ENCODE data around the gene AAGAB.

AAGAB gene

DNA sequence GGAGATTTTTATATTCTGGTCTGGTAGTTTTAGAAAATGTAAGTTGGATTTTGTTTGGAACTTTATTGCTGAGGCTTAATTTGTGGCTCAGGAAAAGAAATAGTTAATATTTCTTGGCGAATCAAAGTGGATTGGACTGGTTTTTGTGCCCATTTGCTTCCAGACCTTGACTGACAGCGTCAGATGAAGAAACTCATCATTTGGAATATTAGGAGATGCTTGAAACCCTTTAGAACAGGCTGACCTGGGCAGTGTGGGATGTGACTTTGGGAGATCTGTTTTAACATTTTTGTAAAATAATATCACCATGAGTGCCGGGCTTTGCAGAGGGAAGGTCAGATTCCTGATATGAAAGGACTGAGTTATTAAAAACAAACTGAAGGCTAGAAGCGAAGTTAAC lies 83.0 kb downstream of the AAGAB start:
- ChIA-PET POLR2A (no interaction called here), CTCF (no interaction called here)
- Histone ChIP-seq H3K4me1 (ENCODE audit: control insufficient read depth, insufficient read depth, low read length) (peaks cover 2% of the 10 kb centered on the region; the same call in 1 of the 2 replicates), H3K27ac (ENCODE audit: extremely low read depth, low read depth, low read length) (no peak overlapping the region), H3K36me3 (ENCODE audit: control insufficient read depth in 2 of 2, insufficient read depth in 1 of 2, low read length in 2 of 2) (peaks cover 4 to 68% of the 10 kb centered on the region in 2 experiments), H3K9me3 (ENCODE audit: control insufficient read depth, insufficient read depth, low read depth, low read length) (no peaks in the 10 kb centered on the region), H3K4me3 (ENCODE audit: low read depth, low read length) (no peak overlapping the region)
- TF ChIP-seq ZNF221 (tag by site-specific recombination; IDR thresholded peaks at IDR 0.05; ENCODE audit: borderline replicate concordance) (no peak), ZSCAN23 (tag by site-specific recombination; IDR thresholded peaks at IDR 0.05) (no peak), ZBTB1 (tag by site-specific recombination; IDR thresholded peaks at IDR 0.05) (no peak), ZNF19 (tag by site-specific recombination; IDR thresholded peaks at IDR 0.05; ENCODE audit: low read depth) (no peak), ZNF146 (tag by site-specific recombination; IDR thresholded peaks at IDR 0.05) (no peak), YY1 (tag by site-specific recombination; IDR thresholded peaks at IDR 0.05) (no peak), ZNF391 (tag by site-specific recombination; IDR thresholded peaks at IDR 0.05; ENCODE audit: borderline replicate concordance, low read depth) (no peak), ZNF398 (tag by site-specific recombination; IDR thresholded peaks at IDR 0.05) (no peak), ZBTB49 (tag by site-specific recombination; IDR thresholded peaks at IDR 0.05; ENCODE audit: low read depth) (no peak), ZSCAN16 (tag by site-specific recombination; IDR thresholded peaks at IDR 0.05) (no peak)
- TF ChIP-seq, protein P1, sequence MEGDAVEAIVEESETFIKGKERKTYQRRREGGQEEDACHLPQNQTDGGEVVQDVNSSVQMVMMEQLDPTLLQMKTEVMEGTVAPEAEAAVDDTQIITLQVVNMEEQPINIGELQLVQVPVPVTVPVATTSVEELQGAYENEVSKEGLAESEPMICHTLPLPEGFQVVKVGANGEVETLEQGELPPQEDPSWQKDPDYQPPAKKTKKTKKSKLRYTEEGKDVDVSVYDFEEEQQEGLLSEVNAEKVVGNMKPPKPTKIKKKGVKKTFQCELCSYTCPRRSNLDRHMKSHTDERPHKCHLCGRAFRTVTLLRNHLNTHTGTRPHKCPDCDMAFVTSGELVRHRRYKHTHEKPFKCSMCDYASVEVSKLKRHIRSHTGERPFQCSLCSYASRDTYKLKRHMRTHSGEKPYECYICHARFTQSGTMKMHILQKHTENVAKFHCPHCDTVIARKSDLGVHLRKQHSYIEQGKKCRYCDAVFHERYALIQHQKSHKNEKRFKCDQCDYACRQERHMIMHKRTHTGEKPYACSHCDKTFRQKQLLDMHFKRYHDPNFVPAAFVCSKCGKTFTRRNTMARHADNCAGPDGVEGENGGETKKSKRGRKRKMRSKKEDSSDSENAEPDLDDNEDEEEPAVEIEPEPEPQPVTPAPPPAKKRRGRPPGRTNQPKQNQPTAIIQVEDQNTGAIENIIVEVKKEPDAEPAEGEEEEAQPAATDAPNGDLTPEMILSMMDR (tag by site-specific recombination; IDR thresholded peaks at IDR 0.05): no peak

DNA sequence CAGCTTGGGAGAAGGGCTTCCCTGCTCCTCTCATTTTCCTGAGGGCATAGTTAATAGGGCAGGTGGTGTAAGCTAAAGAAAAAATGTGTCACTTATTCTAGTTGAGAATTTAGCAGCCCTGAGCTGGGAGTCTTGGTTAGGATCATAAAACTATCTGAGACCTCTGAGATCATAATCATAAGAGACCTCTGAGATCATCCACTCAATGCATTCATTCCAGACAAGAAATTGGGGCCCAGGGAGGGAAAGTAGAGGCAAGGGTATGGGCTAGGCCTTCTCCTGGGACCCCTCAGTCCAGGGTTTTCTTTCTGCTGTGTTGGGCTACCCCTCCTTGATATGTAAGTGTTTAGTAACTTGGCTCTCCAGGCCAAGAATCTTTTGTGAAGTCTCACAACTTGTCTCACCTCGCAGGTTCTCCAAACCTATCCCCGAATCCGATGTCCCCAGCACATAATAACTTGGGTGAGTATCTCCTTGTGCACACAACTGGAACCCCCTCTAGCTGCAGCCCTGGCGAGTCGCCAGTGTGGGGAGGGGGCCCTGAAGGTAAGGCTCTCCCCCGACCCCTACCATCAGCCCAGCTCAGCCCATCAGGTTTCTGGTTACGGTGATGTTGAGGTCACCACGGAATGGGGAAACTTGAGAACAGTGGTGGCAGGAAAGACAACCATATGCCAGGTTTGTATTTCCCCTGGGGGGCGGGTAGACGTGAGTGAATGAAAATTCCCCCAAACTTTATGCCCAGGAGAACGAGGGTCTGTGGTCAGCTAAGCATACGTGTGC lies 84.1 kb downstream of the AAGAB start:
- peaks cover 4 to 69% of the 10 kb centered on the region in 2 experiments for H3K36me3 ChIP-seq (ENCODE audit: control insufficient read depth in 2 of 2, insufficient read depth in 1 of 2, low read length in 2 of 2)
- no peak overlapping the region for H3K27ac ChIP-seq (ENCODE audit: extremely low read depth, low read depth, low read length)
- ChIA-PET CTCF (no interaction called here), POLR2A (no interaction called here)
- no peak overlapping the region for H3K4me3 ChIP-seq (ENCODE audit: low read depth, low read length)
- H3K9me3 ChIP-seq (ENCODE audit: control insufficient read depth, insufficient read depth, low read depth, low read length): no peaks in the 10 kb centered on the region
- H3K4me1 ChIP-seq (ENCODE audit: control insufficient read depth, insufficient read depth, low read length): no peaks in the 10 kb centered on the region; the same call in 1 of the 2 replicates
- 0 out of 2 replicates have a peak, but pooled peaks have one; percentile 43 for TF ChIP-seq ZEB2 (tag by site-specific recombination; IDR thresholded peaks at IDR 0.05)
- TF ChIP-seq GLIS1 (tag by site-specific recombination; IDR thresholded peaks at IDR 0.05): peak; percentile 11; the same call in 1 of the 2 replicates
- no peak for TF ChIP-seq HOXA7 (CRISPR knock-in tag; IDR thresholded peaks at IDR 0.05; ENCODE audit: borderline replicate concordance)
- TF ChIP-seq SCRT2 (tag by site-specific recombination; IDR thresholded peaks at IDR 0.05): no peak
- TF ChIP-seq ZBTB10 (tag by site-specific recombination; IDR thresholded peaks at IDR 0.05): no peak
- TF ChIP-seq ZNF24 (tag by site-specific recombination; IDR thresholded peaks at IDR 0.05): peak; percentile 94
- peak; percentile 80 for TF ChIP-seq ZNF629 (tag by site-specific recombination; IDR thresholded peaks at IDR 0.05)
- peak; percentile 71 for TF ChIP-seq ZBTB21 (tag by site-specific recombination; IDR thresholded peaks at IDR 0.05)
- peak; percentile 52 for TF ChIP-seq ZNF335 (tag by site-specific recombination; conservative IDR thresholded peaks at IDR 0.05)
- TF ChIP-seq WT1 (tag by site-specific recombination; IDR thresholded peaks at IDR 0.05): peak; percentile 45; the same call in 1 of the 2 replicates
- TF ChIP-seq ZNF660 (tag by site-specific recombination; IDR thresholded peaks at IDR 0.05): peak; percentile 51; the same call in 1 of the 2 replicates
- TF ChIP-seq ZNF366 (tag by site-specific recombination; conservative IDR thresholded peaks at IDR 0.05): peak; percentile 49
- TF ChIP-seq PATZ1 (tag by site-specific recombination; IDR thresholded peaks at IDR 0.05): peak; percentile 67
